ENCODE data around the gene SOX6.
A peak's percentile ranks its signal among the peaks of the same experiment; 100 is the strongest.
"Not testable (repeated sequence)": the region's sequence is repeated elsewhere in the genome, so short reads cannot be mapped to it uniquely, and the experiment has no call there.

Gene SOX6

GRCh38 chr11:16091862-16092261 is 264.5 kb downstream of the SOX6 start:
- peak; percentile 86 for FAIRE-seq

GRCh38 chr11:16089481-16089880 is 266.9 kb downstream of the SOX6 start:
- FAIRE-seq = peak; percentile 86

- FAIRE-seq = peak; percentile 76
Observed at GRCh38 chr11:16088774-16089173, 267.6 kb downstream of the SOX6 start.

GRCh38 chr11:16087886-16088285 is 268.5 kb downstream of the SOX6 start:
- FAIRE-seq = no peak

GRCh38 chr11:16086229-16086819 is 270.0 kb downstream of the SOX6 start:
- FAIRE-seq = no peak

- no peak for FAIRE-seq
Observed at GRCh38 chr11:16082095-16083055, 274.0 kb downstream of the SOX6 start.

- peak; percentile 43 for FAIRE-seq
Observed at GRCh38 chr11:16081382-16082094, 274.8 kb downstream of the SOX6 start.

- FAIRE-seq = no peak
Observed at GRCh38 chr11:16080688-16081381, 275.5 kb downstream of the SOX6 start.

- FAIRE-seq = no peak
Observed at GRCh38 chr11:16078936-16079335, 277.4 kb downstream of the SOX6 start.

GRCh38 chr11:16070573-16070972 is 285.8 kb downstream of the SOX6 start:
- FAIRE-seq = no peak

GRCh38 chr11:16067268-16067667 is 289.1 kb downstream of the SOX6 start:
- FAIRE-seq = not testable (repeated sequence)

- no peak for FAIRE-seq
Observed at GRCh38 chr11:16059332-16059731, 297.0 kb downstream of the SOX6 start.

- no peak for FAIRE-seq
Observed at GRCh38 chr11:16058671-16059070, 297.7 kb downstream of the SOX6 start.

GRCh38 chr11:16052750-16053149 is 303.6 kb downstream of the SOX6 start:
- no peak for FAIRE-seq

GRCh38 chr11:16049611-16050010 is 306.7 kb downstream of the SOX6 start:
- FAIRE-seq = no peak

GRCh38 chr11:16047073-16047472 is 309.3 kb downstream of the SOX6 start:
- FAIRE-seq = no peak

- no peak for FAIRE-seq
Observed at GRCh38 chr11:16043617-16044016, 312.7 kb downstream of the SOX6 start.

- peak; percentile 85 for FAIRE-seq
Observed at GRCh38 chr11:16041207-16041606, 315.1 kb downstream of the SOX6 start.

- peak; percentile 45 for FAIRE-seq
Observed at GRCh38 chr11:16040151-16040550, 316.2 kb downstream of the SOX6 start.

- FAIRE-seq = no peak
Observed at GRCh38 chr11:16037179-16037578, 319.2 kb downstream of the SOX6 start.

- FAIRE-seq = no peak
Observed at GRCh38 chr11:16036218-16036617, 320.1 kb downstream of the SOX6 start.

GRCh38 chr11:16034074-16034473 is 322.3 kb downstream of the SOX6 start:
- no peak for FAIRE-seq

GRCh38 chr11:16032974-16033373 is 323.4 kb downstream of the SOX6 start:
- no peak for FAIRE-seq
